Activated CD8-positive, alpha-beta T cell treated with anti-CD3 and anti-CD28 coated beads for 36 hours (primary cell): ENCODE results near the gene RUFY2. TPM values are rescaled to one million over a fixed set of nuclear protein-coding genes. Genes with fewer than 3 reads are reported as not detected.

ENCODE experiments used
- ATAC-seq: fragments of 200-7000 bp; cut with Tn5 transposase; one replicate; pipeline ENCODE4 v1.10.0; 2021; ENCODE audit warnings: mild to moderate bottlenecking, moderate library complexity
- CTCF ChIA-PET: fragments of 350-600 bp; sonication (Branson Sonifier 250); formaldehyde crosslinking; loops from one replicate; lab custom pipeline; 2021; ENCODE audit warnings: antibody characterized with exemption; lab: Charles Lee
- POLR2A ChIA-PET: fragments of 350-600 bp; sonication (Branson Sonifier 250); formaldehyde crosslinking; loops from one replicate; lab custom pipeline; 2021; ENCODE audit warnings: antibody characterized with exemption; lab: Charles Lee
- DNase-seq: peaks from one replicate; pipeline ENCODE4 v3.0.0-alpha.2; 2020
- H3K27ac Mint-ChIP-seq: one replicate; pipeline ENCODE4 v1.8.0; 2021; ENCODE audit warnings: mild to moderate bottlenecking, mixed read lengths
- H3K27me3 Mint-ChIP-seq: one replicate; pipeline ENCODE4 v1.8.0; 2021; ENCODE audit warnings: mixed read lengths
- H3K36me3 Mint-ChIP-seq: one replicate; pipeline ENCODE4 v1.8.0; 2021; ENCODE audit warnings: low read depth, mixed read lengths
- H3K4me1 Mint-ChIP-seq: one replicate; pipeline ENCODE4 v1.8.0; 2021; ENCODE audit warnings: low read depth, mixed read lengths
- H3K4me3 Mint-ChIP-seq: one replicate; pipeline ENCODE4 v1.8.0; 2021; ENCODE audit warnings: mild to moderate bottlenecking, moderate library complexity, mixed read lengths
- H3K9me3 Mint-ChIP-seq: one replicate; pipeline ENCODE4 v1.8.0; 2021; ENCODE audit warnings: mixed read lengths
- CTCF ChIP-seq: fragments of 200-600 bp; IDR thresholded peaks from one replicate; pipeline ENCODE4 v1.8.0; 2022; ENCODE audit warnings: antibody characterized with exemption, mild to moderate bottlenecking
- intact Hi-C: fragments of 100-400 bp; cut with micrococcal nuclease; formaldehyde crosslinking; loops from one replicate; pipeline ENCODE4 v1.10.0; 2022
- total RNA-seq, 2 experiments: library from RNA; stranded (reverse); gene quantifications; one replicate each; pipeline ENCODE4 v1.2.3, GENCODE V29; 2021

The RUFY2 gene
- total RNA-seq, 2 experiments from 2014 or later = 7.8 to 8.0 TPM

GRCh38 chr10:68397005-68397404 lies 10.1 kb downstream of the RUFY2 start:
- Mint-ChIP-seq H3K4me1 (no peaks in the 10 kb centered on the region), H3K36me3 (peaks cover 13% of the 10 kb centered on the region), H3K27me3 (no peaks in the 10 kb centered on the region), H3K27ac (no peak overlapping the region), H3K4me3 (no peak overlapping the region), H3K9me3 (no peaks in the 10 kb centered on the region)
- no peak for TF ChIP-seq CTCF
- DNase-seq (no peak), ATAC-seq (no peak)
- intact Hi-C loops = no loop called here
- CTCF ChIA-PET = interaction anchor here (2.2 kb wide), 1 partner anchor 10 kb away, joined by 10 read pairs; the partner anchor contains the start of gene RUFY2
- POLR2A ChIA-PET = interaction anchor here (1.2 to 1.3 kb wide), 2 partner anchors 10 to 75 kb away, joined by 3 to 4 read pairs; partner anchors contain the start of genes DNA2 and RUFY2

- TF ChIP-seq CTCF = no peak
- ChIA-PET POLR2A (no interaction called here), CTCF (interaction anchor here (1.1 to 1.6 kb wide), 2 partner anchors 8 to 38 kb away, joined by 3 read pairs; no protein-coding TSS in a partner anchor)
- Mint-ChIP-seq H3K4me3 (no peak overlapping the region), H3K27ac (no peak overlapping the region), H3K4me1 (no peaks in the 10 kb centered on the region), H3K36me3 (peaks cover 20% of the 10 kb centered on the region), H3K9me3 (no peaks in the 10 kb centered on the region), H3K27me3 (no peaks in the 10 kb centered on the region)
- DNase-seq (no peak), ATAC-seq (no peak)
- intact Hi-C loops = no loop called here
Observed at GRCh38 chr10:68385740-68386139, 21.3 kb downstream of the RUFY2 start.

- H3K9me3 Mint-ChIP-seq = peaks cover 7% of the 10 kb centered on the region
- CTCF ChIA-PET = interaction anchor here (1.8 kb wide), 1 partner anchor 23 kb away, joined by 4 read pairs; no protein-coding TSS in a partner anchor
- H3K4me1 Mint-ChIP-seq = no peaks in the 10 kb centered on the region
- POLR2A ChIA-PET = interaction anchor here (0.6 kb wide), 1 partner anchor 16 kb away, joined by 3 read pairs; no protein-coding TSS in a partner anchor
- ATAC-seq (no peak), DNase-seq (no peak)
- TF ChIP-seq CTCF = no peak
- no peak overlapping the region for H3K27ac Mint-ChIP-seq
- intact Hi-C loops = no loop called here
- no peak overlapping the region for H3K4me3 Mint-ChIP-seq
- H3K27me3 Mint-ChIP-seq = no peaks in the 10 kb centered on the region
- peaks cover 47% of the 10 kb centered on the region for H3K36me3 Mint-ChIP-seq
Observed at GRCh38 chr10:68371604-68372003, 35.5 kb downstream of the RUFY2 start.

- H3K4me3 Mint-ChIP-seq = no peak overlapping the region
- TF ChIP-seq CTCF = no peak
- H3K27ac Mint-ChIP-seq = no peak overlapping the region
- CTCF ChIA-PET = no interaction called here
- DNase-seq (no peak), ATAC-seq (no peak)
- POLR2A ChIA-PET = no interaction called here
- peaks cover 3% of the 10 kb centered on the region for H3K4me1 Mint-ChIP-seq
- H3K27me3 Mint-ChIP-seq = no peaks in the 10 kb centered on the region
- H3K9me3 Mint-ChIP-seq = peaks cover 3% of the 10 kb centered on the region
- intact Hi-C loops = no loop called here
- peaks cover 21% of the 10 kb centered on the region for H3K36me3 Mint-ChIP-seq
Observed at GRCh38 chr10:68367121-68367520, 40.0 kb downstream of the RUFY2 start.

- DNase-seq (no peak), ATAC-seq (no peak)
- intact Hi-C loops = no loop called here
- H3K4me1 Mint-ChIP-seq = peaks cover 3% of the 10 kb centered on the region
- TF ChIP-seq CTCF = no peak
- H3K36me3 Mint-ChIP-seq = peaks cover 16% of the 10 kb centered on the region
- no peak overlapping the region for H3K27ac Mint-ChIP-seq
- CTCF ChIA-PET = no interaction called here
- POLR2A ChIA-PET = no interaction called here
- H3K27me3 Mint-ChIP-seq = no peaks in the 10 kb centered on the region
- H3K4me3 Mint-ChIP-seq = no peak overlapping the region
- H3K9me3 Mint-ChIP-seq = peaks cover 2% of the 10 kb centered on the region
Observed at GRCh38 chr10:68366600-68366999, 40.5 kb downstream of the RUFY2 start.
